HuH-7.5 (cell line): ENCODE data around the gene MTHFD2L.
"Not testable (repeated sequence)": the region's sequence is repeated elsewhere in the genome, so short reads cannot be mapped to it uniquely, and the experiment has no call there.

Source experiments
- DNase-seq: peaks from one replicate; pipeline ENCODE4 v3.0.0; 2011; ENCODE audit warnings: low spot score

Gene MTHFD2L

DNA sequence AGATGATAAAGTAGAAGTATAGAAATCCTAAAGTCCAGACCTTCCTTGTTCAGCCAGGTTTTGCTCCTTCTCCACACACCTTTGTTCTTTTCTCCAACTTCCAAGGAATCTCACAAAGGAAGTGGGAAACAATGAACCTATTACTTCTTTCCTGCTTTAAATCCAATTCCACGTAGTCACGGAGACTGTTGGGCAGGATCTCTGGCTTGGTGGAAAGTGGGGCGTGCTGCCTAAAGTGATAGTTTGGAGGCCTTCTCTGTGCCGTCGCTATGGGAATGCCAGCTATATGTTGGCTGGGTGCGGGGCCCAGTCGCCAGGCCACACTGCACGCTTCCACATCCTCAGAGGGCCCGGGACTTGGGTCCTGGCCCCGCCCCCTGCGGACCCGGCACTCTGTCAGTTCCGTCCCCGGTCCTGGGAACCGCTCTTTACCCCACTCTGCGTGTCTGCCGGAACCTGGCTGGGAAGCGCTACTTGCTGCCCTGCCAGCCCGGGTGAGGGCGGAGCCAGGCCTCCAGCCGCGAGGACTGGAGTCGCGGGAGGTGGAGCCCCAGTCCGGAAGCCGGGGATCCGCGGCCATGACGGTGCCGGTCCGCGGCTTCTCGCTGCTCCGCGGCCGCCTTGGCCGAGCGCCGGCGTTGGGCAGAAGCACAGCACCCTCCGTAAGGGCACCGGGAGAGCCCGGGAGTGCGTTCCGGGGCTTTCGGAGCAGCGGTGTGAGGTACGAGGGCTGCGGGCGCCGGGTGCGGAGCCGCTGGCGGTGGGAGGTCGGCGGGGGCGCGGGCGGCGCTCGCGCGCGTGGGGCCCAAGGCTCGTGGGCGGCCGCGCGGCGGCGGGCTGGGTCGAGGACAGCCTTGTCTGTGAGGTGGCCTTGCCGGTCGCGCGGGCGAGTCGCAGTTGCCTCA, at the start of gene MTHFD2L:
MTHFD2L (plus strand) TSS at position 558 of the 905 bp plus-strand sequence; CDS start at position 579, 21 bp downstream.
- peak; percentile 82 for DNase-seq

DNA sequence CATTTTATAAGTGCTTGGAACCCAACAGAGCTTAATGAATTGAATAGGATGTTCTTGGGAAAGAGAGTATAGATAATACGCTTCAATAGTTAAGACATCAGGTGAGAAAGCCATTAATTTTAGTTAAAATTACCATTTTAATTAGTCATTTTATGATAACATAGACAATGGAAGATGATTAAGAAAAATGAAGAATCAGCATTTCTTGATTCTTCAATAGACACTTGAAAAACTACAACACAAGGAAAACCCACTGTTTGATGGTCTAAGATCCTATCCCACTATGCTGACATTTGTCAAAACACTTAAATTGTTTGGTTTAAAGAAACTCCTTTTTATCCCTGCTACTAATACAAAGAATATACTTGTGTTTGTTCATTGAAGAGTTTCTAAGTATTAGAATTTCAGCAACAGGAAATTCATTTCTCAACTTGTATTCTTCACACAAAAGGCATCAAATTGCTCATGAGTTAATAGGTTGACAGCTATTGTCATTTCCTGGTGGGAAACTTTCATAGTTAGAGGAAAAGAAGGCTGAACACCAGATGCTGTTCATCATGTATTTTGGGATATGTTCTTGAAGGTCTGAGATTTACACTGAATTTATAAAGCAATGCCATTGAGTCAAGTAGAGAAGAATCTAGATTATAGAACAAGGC, 49.3 kb upstream of the MTHFD2L start:
- no peak for DNase-seq

DNA sequence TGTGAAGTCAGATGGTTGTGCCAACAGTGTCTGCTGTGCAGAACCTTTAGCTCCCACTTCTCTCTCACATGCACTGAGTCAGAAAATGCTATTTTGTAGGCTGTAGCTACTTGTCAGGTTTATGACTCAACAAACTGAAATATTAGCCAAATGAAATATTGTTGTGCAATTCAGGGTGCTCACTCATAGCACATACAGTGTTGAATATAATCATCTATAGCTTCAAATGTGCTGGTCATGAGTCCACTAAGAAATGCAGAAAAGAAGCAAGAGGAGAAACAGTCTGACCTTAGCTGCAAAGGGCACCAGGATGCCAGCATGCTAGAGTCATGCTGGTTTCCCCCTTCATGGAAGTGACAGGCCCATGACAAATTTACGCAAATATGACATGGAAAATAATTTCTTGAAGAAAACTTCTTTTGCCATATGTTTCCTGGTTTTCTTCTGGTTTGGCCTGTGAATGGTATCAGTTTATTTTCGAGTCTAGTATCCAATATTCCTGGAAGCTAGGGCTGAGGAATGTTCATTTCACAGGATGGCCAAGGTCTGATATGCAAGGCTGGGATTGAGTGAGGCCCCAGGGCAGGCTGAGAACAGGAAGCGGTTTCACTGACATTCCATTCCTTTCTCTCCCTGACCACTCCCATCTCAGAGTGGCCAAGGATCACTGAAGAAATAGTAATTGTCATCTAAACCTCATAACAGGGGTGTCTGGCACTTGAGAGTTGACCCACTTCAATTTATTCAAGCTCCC, 48.6 kb upstream of the MTHFD2L start:
- no peak for DNase-seq

- no peak for DNase-seq
Observed at GRCh38 chr4:74109870-74110605, 47.9 kb upstream of the MTHFD2L start.

GRCh38 chr4:74110670-74111069, 47.2 kb upstream of the MTHFD2L start:
- no peak for DNase-seq

GRCh38 chr4:74111306-74111975, 46.5 kb upstream of the MTHFD2L start:
- no peak for DNase-seq

GRCh38 chr4:74111990-74112389, 45.9 kb upstream of the MTHFD2L start:
- DNase-seq = no peak

DNA sequence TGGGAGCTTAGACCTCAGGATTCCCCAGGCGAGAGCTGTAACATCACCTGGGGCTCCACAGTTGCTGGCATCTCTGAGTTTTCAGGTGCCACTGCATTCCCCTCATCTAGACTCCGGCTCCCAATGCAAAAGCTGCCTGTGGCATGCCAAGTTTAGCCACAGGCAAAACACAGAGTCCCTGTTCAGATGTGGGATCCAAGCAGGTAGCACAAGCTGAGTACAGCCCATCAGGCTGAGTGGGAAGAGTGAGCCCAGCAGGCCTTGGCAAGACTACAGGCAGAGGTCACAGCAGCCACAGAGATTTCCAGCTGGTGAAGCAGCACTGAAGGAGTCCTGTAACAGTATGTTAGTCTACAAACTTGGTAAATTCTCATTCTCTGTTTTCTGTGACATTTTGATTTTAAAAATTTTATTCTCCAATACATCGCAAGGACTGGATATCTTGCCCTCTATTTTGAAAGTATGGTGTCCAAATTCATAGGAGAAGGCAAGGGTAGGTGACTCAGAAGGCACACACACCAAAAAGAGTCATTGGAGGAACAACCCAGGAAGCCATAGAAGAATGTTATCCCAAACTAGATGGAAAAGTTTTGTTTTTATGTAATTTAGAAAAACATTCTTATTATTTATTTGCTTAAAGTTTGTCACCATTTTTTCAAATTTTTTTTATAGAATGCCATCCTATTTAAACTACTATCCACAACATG, 45.4 kb upstream of the MTHFD2L start:
- no peak for DNase-seq

GRCh38 chr4:74114234-74114633, 43.7 kb upstream of the MTHFD2L start:
- no peak for DNase-seq

DNA sequence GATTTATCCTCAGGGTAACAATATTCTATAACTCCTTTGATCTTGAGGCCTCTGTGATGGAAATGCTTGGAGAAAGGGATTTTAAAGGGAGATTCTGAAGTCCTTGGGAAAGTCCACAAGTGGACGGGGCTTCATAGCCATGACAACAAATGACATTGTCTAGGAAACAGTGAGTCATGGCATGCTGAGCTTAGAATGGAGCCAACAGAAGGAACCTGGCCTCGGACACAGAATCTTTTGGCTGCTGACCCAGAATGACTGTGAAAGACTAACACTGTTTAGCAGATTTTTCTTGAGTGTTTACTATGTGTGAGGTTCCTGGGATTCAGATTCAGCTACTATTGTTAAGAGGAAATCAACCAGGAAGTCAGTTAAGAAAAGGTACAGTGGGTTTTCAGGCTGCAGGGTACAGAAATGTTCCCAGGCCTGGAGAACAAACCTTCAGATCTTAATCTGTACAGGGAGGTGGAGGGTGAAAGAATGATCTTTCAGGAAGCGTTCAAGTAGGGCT, 40.8 kb upstream of the MTHFD2L start:
- no peak for DNase-seq

- DNase-seq = no peak
Observed at GRCh38 chr4:74118600-74119338, 39.1 kb upstream of the MTHFD2L start.

DNA sequence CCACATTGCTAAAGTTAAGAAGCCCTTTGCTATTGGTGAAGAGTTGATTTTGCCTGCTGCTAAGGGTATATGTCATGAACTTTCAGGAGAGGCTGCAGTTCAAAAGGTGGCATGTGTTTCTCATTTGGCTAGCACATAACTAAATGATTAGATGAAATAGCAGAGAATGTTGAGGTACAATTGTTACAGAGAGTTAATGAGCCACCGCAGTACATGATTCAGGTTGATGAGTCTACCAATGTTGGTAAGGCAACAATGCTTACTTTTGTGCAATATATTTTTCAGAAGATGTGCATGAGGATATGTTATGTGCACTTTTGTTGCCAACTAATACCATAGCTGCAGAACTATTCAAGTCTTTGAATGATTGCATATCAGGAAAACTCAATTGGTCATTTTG, 37.8 kb upstream of the MTHFD2L start:
- no peak for DNase-seq

DNA sequence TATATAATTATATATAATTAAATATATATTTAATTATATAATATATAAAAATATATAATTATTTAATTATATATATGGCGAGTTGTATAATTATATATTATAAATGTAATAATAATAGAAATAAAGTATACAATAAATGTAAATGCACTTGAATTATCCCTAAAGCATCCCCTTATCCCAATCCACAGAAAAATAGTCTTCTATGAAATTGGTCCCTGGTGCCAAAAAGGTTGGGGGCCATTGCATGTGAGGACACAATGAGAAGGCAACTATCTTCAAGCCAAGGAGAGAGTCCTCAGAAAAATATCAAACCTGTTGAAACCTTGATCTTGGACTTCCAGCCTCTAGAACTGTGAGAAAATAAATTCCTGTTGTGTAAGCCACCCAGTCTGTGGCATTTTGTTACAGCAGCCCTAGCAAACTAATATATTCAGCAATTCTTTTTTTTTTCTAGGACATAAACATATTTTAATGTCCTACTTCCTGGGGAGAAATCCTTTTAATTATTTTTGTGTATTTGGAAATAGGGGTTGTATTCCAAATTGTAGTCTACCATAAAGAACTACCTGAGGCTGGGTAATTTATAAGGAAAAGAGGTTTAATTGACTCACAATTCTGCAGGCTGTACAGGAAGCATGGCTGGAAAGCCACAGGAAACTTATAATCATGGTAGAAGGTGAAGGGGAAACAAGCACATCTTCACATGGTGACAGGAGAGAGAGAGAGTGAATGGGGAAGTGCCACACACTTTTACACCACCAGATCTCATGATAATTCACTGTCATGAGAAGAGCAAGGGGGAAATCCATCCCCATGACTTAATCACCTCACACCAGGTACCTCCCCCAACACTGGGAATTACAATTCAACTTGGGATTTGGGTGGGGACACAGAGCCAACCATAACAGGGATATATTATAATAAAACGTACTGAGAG, 36.0 kb upstream of the MTHFD2L start:
- DNase-seq = no peak

DNA sequence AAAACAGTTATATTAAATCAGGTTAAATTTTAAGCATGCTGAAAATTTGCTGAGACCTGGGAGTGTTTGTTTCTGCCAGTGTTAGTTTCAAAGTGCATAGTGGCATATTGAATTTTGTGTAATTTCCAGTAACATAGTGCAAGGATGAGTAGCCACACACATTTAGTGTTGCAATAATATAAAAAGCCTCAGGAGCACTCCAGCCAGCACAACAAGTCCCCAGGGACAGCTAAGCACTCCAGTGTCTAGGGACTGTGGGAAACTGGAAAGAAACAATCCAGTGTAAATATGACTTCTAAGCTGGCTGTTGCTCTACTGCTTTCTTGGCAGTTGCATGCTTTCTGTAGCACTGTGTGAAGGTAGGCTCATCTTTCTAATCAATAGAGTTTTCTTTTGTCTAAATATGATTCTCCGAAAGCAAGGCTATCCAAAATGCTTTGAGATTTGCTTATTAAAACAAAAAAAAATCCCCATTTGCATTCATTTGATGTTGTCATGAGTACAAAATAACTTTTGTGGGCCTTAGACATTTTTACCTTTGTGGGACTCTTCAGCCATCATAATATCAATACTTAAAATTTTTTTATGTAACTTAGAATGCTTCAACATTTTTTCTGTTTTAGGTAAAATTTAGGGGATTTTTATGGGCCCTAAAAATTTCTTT, 34.7 kb upstream of the MTHFD2L start:
- DNase-seq = no peak

DNA sequence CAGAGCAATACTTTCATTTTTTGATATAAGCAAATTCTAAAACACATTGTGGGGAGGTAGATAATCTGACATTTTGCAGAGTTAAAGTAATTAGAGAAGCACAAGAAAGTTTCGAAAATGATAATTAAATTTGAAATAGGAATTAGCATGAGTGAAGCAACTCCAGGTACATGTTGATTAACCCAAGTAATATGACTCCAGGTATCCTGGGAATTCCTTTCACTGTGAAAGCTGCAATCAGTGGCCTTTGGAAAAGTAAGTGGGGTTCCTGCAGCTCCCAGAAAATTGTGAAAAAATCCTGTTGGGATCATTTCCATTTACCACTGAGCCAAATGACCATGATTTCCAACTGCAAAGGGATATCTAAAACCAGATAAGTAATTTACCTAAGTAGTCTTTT, 32.9 kb upstream of the MTHFD2L start:
- DNase-seq = no peak

DNA sequence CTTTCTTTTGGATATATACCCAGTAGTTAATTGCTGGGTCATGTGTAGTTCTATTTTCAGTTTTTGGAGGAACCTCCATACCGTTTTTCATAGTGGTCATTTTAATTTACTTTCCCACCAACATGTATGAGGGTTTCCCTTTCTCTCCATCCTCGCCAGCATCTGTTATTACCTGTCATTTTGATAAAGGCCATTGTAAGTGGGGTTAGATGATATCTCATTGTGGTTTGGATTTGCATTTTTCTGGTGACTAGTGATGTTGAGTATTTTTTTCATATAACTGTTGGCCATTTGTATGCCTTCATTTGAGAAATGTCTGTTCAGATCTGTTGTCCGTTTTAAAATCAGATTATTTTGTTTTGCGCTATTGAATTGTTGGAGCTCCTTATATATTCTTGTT, 30.2 kb upstream of the MTHFD2L start:
- no peak for DNase-seq

GRCh38 chr4:74130843-74131242, 27.1 kb upstream of the MTHFD2L start:
- not testable (repeated sequence) for DNase-seq

DNA sequence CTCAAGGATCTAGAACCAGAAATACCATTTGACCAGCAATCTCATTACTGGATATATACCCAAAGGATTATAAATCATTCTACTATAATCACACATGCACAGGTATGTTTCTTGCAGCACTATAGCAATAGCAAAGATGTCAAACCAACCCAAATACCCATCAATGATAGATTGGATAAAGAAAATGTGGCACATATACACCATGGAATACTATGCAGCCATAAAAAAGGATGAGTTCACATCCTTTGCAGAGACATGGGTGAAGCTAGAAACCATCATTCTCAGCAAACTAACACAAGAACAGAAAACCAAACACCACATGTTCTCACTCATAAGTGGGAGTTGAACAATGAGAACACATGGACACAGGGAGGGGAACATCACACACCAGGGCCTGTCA, 25.7 kb upstream of the MTHFD2L start:
- not testable (repeated sequence) for DNase-seq
